Fibroblast of upper back skin (primary cell): ENCODE data around the gene MORC3.
"Not testable (repeated sequence)": the region's sequence is repeated elsewhere in the genome, so short reads cannot be mapped to it uniquely, and the experiment has no call there.

ENCODE experiments used
- DNase-seq: peaks from one replicate; pipeline ENCODE4 v3.0.0-alpha.2; 2013

Gene MORC3

DNA sequence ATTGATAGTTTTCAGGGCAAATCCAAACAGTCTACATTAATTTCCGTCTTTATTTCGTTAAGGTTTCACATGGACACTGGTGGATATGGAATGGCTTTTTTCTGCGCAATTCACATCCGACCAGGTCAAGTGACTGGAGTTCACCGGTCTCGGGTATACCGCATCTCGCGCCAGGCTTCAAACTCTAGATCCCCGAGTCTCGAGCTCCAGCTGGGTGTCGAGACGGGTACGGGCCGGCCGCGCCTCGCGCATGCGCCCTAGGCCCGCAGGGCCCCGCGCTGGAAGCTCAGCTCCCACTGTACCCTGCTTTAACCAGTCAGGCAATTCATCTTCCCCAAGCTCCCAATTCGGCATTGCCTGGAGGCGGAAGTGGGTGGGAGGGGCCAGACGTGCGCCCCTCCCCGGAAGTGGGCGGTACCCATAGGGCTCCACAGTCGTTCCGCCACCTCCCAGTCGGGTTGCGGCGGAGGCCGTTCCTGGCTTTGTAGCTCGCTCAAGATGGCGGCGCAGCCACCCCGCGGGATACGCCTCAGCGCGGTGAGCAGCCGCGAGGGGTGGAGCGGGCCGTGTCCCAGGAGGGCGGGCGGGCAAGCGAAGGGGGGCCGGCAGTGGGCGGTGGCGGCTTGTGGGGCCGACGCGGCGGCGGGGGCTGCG, at the start of gene MORC3:
TSS of gene MORC3 (plus strand) at position 431 of the 654 bp plus-strand sequence. CDS start at position 499, 68 bp downstream.
- peak; percentile 99 for DNase-seq

DNA sequence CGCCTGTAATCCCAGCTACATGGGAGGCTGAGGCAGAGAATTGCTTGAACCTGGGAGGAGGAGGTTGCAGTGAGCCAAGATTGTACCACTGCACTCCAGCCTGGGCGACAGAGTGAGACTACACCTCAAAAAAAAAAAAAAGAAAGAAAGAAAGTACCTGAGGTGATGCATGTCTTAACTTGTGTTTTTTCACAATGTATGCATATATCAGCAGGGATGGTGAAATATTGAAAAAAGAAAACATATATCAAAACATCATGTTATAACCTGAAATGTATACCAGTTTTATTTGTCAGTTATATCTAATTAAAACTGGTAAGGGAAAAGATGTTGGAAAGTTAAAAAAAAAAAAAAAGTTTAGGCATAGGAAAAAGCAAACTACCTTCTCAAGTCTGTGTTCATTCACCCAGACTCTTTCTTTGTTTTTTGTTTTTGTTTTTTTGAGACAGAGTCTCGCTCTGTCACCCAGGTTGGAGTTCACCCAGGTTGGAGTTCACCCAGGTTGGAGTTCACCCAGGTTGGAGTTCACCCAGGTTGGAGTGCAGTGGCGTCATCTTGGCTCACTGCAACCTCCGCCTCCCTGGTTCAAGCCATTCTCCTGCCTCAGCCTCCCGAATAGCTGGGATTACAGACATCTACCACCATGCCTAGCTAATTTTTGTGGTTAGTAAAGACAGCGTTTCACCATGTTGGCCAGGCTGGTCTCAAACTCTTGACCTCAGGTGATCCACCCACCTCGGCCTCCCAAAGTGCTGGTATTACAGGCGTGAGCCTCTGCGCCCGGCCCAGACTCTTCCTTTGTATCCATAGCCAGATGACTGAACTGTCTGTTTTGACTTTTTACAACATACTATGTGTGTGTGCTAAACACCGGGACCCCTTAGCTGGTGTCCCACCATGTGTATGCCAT, 49.0 kb upstream of the MORC3 start:
- DNase-seq = not testable (repeated sequence)

- DNase-seq = no peak
Observed at GRCh38 chr21:36274128-36274527, 45.9 kb upstream of the MORC3 start.

- DNase-seq = peak; percentile 20
Observed at GRCh38 chr21:36282568-36283230, 37.3 kb upstream of the MORC3 start.

- not testable (repeated sequence) for DNase-seq
Observed at GRCh38 chr21:36283231-36283622, 36.8 kb upstream of the MORC3 start.

GRCh38 chr21:36288651-36289243, 31.2 kb upstream of the MORC3 start:
- DNase-seq = no peak

DNA sequence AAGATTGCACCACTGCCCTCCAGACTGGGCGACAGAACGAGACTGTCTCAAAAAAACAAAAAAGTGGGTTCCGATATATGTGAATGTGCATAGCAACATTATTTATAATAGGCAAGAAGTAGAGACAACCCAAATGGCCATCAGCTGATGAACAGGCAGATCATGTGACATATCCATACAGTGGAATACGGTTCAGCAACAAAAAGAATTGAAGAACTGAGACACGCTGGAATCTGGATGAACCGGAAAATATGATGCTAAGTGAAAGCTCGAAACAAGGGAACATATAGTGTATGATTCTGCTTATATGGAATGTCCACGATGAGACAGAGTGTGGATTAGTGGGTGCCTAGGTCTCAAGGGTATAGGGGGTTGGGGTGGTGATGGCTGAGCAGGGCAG, 28.5 kb upstream of the MORC3 start:
- DNase-seq = no peak

DNA sequence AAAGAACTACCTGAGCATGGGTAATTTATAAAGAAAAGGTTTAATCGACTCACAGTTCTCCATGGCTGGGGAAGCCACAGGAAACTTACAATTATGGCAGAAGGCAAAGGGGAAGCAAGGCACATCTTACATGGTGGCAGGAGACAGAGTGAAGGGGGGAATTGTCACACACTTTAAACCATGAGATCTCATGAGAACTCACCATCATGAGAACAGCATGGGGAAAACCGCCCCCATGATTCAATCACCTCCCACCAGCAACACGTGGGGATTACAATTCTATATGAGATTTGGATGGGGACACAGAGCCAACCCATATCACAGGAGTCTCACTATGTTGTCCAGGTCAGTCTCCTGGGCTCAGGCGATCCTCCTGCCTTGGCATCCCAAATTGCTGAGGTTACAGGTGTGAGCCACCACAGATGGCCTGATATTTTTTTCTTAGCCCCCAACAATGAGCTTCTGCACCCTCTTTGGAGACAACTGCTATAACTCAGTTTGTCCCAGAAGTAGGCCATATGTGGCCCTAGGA, 22.5 kb upstream of the MORC3 start:
- no peak for DNase-seq

DNA sequence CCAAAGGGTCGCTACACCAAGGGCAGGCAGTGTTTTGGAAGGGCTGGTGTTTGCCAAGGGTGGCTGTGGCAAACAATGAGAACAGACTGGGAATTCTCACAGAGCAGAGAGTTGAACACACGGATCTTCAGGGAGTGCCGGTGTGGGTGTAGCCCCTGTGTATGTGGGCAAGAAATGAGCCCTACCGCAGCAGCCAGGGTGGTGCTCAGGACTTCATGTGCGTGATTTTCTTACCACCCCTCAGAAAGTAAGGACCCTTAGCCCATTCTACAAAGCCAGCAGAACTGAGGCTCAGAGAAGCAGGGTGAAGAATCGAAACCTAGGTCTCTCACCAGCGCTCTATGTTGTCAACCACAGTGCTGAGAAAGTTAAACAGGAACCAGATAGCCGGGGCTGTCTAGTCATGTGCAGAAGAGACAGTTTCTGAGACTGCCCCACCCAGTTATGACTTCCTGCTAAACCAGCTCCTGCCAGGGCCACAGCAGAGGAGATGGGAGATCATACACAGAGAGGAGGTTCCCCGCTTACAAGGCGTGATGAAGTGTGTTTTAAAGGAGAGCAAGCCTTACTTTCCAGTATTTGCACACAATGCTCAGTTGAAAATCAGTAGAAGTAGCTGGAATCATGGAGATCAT, 21.9 kb upstream of the MORC3 start:
- DNase-seq = peak; percentile 8

GRCh38 chr21:36306872-36307534, 13.0 kb upstream of the MORC3 start:
- DNase-seq = no peak

- DNase-seq = no peak
Observed at GRCh38 chr21:36310016-36310415, 10.0 kb upstream of the MORC3 start.

DNA sequence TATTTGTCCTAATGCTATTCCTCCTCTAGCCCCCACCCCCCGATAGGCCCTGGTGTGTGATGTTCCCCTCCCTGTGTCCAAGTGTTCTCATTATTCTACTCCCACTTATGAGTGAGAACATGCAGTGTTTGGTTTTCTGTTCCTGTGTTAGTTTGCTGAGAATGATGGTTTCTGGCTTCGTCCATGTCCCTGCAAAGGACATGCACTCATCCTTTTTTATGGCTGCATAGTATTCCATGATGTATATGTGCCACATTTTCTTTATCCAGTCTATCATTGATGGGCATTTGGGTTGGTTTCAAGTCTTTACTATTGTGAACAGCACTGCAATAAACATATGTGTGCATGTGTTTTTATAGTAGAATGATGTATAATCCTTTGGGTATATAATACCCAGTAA, 6.6 kb upstream of the MORC3 start:
- not testable (repeated sequence) for DNase-seq

- not testable (repeated sequence) for DNase-seq
Observed at GRCh38 chr21:36316045-36316444, 4.0 kb upstream of the MORC3 start.

- DNase-seq = no peak
Observed at GRCh38 chr21:36316872-36317484, 3.0 kb upstream of the MORC3 start.

GRCh38 chr21:36319406-36319766, 611 bp upstream of the MORC3 start:
- DNase-seq = not testable (repeated sequence)

DNA sequence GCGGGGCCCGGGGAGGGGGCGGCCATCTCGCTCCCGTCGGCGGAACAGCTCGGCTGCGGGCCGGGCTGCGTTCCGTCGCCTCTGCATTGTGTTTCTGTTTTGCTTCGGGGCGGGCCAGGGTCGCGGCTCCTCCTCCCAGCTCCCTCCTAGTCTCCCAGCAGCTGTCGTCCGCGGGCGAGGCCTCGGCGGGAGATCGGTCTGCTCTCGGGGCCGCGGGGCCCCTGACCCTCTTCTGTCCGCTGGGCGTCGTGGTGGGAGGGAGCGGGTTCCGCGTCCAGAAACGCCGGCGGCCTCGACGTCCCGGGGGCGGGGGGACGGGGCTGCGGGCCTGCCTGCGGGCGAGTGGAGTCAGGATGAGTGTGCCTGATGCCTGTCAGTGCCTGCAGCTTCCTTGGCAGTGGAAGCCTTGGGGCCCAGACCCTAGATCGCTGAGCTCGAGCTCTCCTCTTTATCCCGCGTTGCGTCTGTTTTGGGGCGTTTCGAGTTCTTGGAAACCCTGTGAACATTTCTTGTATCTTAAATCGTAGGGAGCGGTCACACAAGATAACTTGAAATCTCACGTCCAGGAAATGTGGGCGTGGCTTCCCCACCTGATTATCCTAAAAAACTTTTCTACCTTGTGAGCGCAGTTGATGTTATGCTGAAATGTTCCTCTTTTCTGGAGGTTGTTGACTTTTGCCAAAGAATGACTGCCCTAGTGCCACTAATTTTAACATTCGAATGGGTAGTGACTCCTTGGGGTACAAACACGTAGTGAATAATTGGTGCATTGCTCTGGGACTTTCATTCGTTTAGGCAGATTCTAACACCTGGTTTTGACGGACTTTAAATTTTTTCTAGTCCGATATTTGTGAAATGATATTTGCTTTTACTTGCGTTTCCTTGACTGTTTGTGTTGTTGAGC, 676 bp downstream of the MORC3 start:
- DNase-seq = peak; percentile 57

DNA sequence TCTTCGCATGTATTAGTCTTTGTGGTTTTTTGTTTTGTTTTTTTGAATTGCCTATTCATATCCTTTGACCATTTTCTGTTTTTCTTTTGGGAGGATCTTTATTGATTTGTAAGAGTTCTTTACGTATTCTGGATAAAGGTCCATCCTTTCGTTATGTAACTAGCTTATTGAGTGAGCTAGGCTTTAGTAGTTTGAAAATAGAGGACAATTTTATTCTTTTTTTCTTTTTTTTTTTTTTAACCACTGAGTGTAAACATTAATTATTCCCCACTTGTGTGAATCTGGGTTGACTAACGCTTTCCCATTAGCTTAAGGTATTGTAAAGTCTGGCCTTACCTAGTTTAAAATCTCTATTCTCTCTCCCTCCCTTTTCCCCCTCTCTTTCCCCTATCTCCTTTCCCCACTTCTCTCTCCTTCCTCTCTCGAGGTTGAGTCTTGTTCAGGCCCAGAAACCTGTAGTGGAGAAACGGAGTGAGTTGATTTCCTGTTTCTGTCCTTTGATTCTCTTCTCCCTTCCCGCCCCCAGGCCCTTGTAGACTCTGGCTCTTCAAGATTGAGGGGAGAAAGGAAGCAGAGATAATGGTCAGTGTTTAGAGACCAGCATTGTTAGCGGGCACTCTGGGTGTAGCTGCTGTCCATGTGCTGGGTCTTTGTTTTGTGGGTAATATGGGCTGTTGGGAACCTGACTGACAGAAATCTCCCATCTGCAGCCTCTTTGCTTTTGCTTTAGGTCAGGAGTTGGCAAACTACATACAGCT, 1.5 kb downstream of the MORC3 start:
- peak; percentile 12 for DNase-seq

- no peak for DNase-seq
Observed at GRCh38 chr21:36322083-36322424, 2.1 kb downstream of the MORC3 start.

- DNase-seq = no peak
Observed at GRCh38 chr21:36323032-36323431, 3.0 kb downstream of the MORC3 start.
